ENCODE results near the gene BCL11A. TPM values are rescaled to one million over a fixed set of nuclear protein-coding genes. Genes with fewer than 3 reads are reported as not detected.

BCL11A gene
- total RNA-seq, 1 donor from 2014 or later = 0.67 TPM

DNA sequence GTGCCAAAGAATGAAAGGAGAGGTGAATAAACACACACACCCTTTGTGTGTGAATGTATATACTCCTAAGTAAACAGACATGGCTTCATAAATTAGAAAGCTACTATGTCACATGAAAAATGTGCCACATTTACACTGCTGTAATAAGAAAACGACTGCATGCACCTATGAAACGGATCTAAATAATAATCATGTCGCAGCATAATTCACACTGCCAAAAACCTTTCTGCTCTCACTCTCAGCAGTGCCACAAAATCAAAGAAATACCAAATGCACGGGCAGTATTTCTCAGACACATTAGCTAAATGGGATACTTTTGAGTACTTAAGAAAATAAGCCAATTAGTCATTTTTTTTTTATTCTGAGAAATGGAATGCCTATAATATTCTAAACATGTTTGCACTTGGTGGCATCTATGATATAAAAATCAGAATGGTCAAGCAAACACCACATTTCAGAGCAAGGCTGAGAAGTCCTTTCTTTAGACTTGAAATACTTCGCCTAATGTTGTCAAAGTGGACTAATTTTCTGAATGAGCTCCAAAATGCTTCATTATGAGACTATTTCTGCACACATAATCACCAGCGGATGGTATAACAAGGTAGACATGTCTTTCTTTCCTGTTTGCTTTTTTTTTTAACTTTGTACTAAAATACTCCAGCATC, 6.6 kb downstream of the BCL11A start:
- no peak overlapping the region for H3K27ac Mint-ChIP-seq
- TF ChIP-seq EZH2 (IDR thresholded peaks at IDR 0.05) (no peak), EZH2phosphoT487 (IDR thresholded peaks at IDR 0.05) (no peak)
- TF ChIP-seq, protein P1, sequence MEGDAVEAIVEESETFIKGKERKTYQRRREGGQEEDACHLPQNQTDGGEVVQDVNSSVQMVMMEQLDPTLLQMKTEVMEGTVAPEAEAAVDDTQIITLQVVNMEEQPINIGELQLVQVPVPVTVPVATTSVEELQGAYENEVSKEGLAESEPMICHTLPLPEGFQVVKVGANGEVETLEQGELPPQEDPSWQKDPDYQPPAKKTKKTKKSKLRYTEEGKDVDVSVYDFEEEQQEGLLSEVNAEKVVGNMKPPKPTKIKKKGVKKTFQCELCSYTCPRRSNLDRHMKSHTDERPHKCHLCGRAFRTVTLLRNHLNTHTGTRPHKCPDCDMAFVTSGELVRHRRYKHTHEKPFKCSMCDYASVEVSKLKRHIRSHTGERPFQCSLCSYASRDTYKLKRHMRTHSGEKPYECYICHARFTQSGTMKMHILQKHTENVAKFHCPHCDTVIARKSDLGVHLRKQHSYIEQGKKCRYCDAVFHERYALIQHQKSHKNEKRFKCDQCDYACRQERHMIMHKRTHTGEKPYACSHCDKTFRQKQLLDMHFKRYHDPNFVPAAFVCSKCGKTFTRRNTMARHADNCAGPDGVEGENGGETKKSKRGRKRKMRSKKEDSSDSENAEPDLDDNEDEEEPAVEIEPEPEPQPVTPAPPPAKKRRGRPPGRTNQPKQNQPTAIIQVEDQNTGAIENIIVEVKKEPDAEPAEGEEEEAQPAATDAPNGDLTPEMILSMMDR (IDR thresholded peaks at IDR 0.05) = no peak
- Histone ChIP-seq H3K9ac (no peak overlapping the region), H3K36me3 (no peaks in the 10 kb centered on the region), H3K4me3 (no peak overlapping the region), H2AFZ (replicated peaks) (no peak overlapping the region), H3K27ac (no peak overlapping the region), H3F3A (ENCODE audit: low read depth) (peaks cover 27% of the 10 kb centered on the region), H3K4me2 (no peak overlapping the region), H3K4me1 (peaks cover 21% of the 10 kb centered on the region), H3K79me2 (ENCODE audit: low read depth) (peaks cover 25% of the 10 kb centered on the region), H3K27me3 (peaks cover 16% of the 10 kb centered on the region), H3K9me3 (ENCODE audit: low read depth) (no peaks in the 10 kb centered on the region), H4K20me1 (ENCODE audit: low read depth) (no peaks in the 10 kb centered on the region)
- no peaks in the 10 kb centered on the region for H3K9me3 Mint-ChIP-seq
- no peak overlapping the region for H3K4me3 Mint-ChIP-seq
- DNase-seq (ENCODE audit: low spot score) = no peak
- peaks cover 6% of the 10 kb centered on the region for H3K4me1 Mint-ChIP-seq
- peaks cover 3% of the 10 kb centered on the region for H3K36me3 Mint-ChIP-seq
- peaks cover 22% of the 10 kb centered on the region for H3K27me3 Mint-ChIP-seq (ENCODE audit: insufficient read depth, low read depth)

DNA sequence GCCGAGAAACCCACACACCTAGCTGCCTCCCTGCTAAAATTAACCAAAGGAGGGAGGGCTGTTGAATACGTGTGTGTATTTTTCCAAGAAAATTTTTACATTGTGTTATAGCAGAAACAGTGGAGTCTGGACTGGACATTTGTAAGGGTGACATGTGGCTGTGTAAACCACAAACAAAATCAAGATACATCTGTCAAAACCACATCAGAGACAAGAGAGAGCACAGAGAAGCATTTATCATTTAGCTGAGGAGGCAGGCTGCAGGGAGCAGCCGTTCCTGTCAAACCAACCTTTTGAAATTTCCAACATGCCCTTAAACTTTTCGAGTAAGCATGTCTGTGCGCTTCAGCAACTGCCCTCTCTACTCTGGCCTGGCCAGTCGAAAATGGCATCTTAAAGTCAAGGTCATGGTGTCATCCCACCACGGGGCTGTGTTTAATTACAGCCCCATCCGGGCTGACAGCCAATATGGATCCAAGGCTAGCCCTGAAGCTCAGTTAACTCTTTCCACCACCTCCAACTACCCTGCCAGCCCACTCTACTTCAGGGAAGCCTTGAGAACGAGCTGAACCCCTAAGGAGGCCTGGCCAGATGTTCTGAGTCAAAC, 8.4 kb downstream of the BCL11A start:
- no peaks in the 10 kb centered on the region for H3K9me3 ChIP-seq (ENCODE audit: low read depth)
- Mint-ChIP-seq H3K27ac (no peak overlapping the region), H3K36me3 (peaks cover 3% of the 10 kb centered on the region), H3K4me1 (peaks cover 18% of the 10 kb centered on the region), H3K4me3 (no peak overlapping the region), H3K27me3 (ENCODE audit: insufficient read depth, low read depth) (peaks cover 19% of the 10 kb centered on the region), H3K9me3 (no peaks in the 10 kb centered on the region)
- no peaks in the 10 kb centered on the region for H3K27me3 ChIP-seq
- no peak for DNase-seq (ENCODE audit: low spot score)
- H3F3A ChIP-seq (ENCODE audit: low read depth) = peaks cover 16% of the 10 kb centered on the region
- no peaks in the 10 kb centered on the region for H4K20me1 ChIP-seq (ENCODE audit: low read depth)
- H3K4me2 ChIP-seq = no peak overlapping the region
- no peak overlapping the region for H3K4me3 ChIP-seq
- no peaks in the 10 kb centered on the region for H3K36me3 ChIP-seq
- no peak overlapping the region for H2AFZ ChIP-seq (replicated peaks)
- H3K9ac ChIP-seq = no peak overlapping the region
- no peak overlapping the region for H3K27ac ChIP-seq
- H3K4me1 ChIP-seq = peaks cover 28% of the 10 kb centered on the region
- TF ChIP-seq EZH2 (IDR thresholded peaks at IDR 0.05) (no peak), EZH2phosphoT487 (IDR thresholded peaks at IDR 0.05) (no peak)
- TF ChIP-seq, protein P1 (IDR thresholded peaks at IDR 0.05) = no peak
- H3K79me2 ChIP-seq (ENCODE audit: low read depth) = peaks cover 25% of the 10 kb centered on the region

DNA sequence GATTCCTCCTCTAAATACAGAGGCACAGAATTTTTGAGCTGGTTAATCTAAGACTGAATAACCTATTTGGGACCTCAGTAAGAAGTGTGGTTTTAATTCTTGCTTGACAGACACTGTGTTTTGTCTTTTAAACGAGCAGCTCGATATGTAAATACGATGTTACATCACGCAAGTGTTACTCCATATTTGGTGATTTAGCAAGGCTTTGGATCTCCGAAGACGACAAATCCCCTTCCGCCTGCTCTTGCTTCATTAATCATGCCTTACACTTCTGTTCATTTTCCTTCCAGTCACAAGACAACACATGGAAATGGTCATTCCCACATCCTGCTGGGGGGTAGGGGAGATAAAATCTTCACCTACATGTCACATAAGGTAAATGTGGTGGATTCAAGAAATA, 9.4 kb downstream of the BCL11A start:
- Histone ChIP-seq H3K27ac (no peak overlapping the region), H2AFZ (replicated peaks) (no peak overlapping the region), H3K79me2 (ENCODE audit: low read depth) (peaks cover 25% of the 10 kb centered on the region), H3K4me3 (no peak overlapping the region), H3K27me3 (no peaks in the 10 kb centered on the region), H3K4me1 (peaks cover 29% of the 10 kb centered on the region), H3K9me3 (ENCODE audit: low read depth) (no peaks in the 10 kb centered on the region), H4K20me1 (ENCODE audit: low read depth) (no peaks in the 10 kb centered on the region), H3K4me2 (no peak overlapping the region), H3F3A (ENCODE audit: low read depth) (peaks cover 8% of the 10 kb centered on the region), H3K9ac (no peak overlapping the region), H3K36me3 (no peaks in the 10 kb centered on the region)
- no peak for DNase-seq (ENCODE audit: low spot score)
- H3K36me3 Mint-ChIP-seq = peaks cover 3% of the 10 kb centered on the region
- peaks cover 17% of the 10 kb centered on the region for H3K27me3 Mint-ChIP-seq (ENCODE audit: insufficient read depth, low read depth)
- no peaks in the 10 kb centered on the region for H3K9me3 Mint-ChIP-seq
- TF ChIP-seq, protein P1 (IDR thresholded peaks at IDR 0.05) = no peak
- TF ChIP-seq EZH2phosphoT487 (IDR thresholded peaks at IDR 0.05) (no peak), EZH2 (IDR thresholded peaks at IDR 0.05) (no peak)
- H3K4me3 Mint-ChIP-seq = no peak overlapping the region
- no peak overlapping the region for H3K27ac Mint-ChIP-seq
- peaks cover 22% of the 10 kb centered on the region for H3K4me1 Mint-ChIP-seq

Measured in neural progenitor cell (in vitro differentiated cells).